Measurements from ENCODE around the gene PPIL3. TPM values are rescaled to one million over a fixed set of nuclear protein-coding genes. Genes with fewer than 3 reads are reported as not detected.

PPIL3 gene
- total and polyA plus RNA-seq, 2 experiments from 2014 or later: 42.9 to 54.0 TPM

- Histone ChIP-seq H2AFZ (no peak overlapping the region), H3K36me3 (ENCODE audit: insufficient read depth) (peaks cover 58% of the 10 kb centered on the region), H3K4me1 (ENCODE audit: insufficient read depth) (no peaks in the 10 kb centered on the region), H3K27ac (ENCODE audit: low read depth) (no peak overlapping the region), H3K4me2 (no peak overlapping the region), H3K9me2 (ENCODE audit: insufficient read depth) (no peaks in the 10 kb centered on the region), H4K20me1 (replicated peaks; ENCODE audit: insufficient read depth) (no peaks in the 10 kb centered on the region), H3F3A (replicated peaks; ENCODE audit: low read depth) (no peaks in the 10 kb centered on the region), H3K4me3 (no peak overlapping the region), H3K27me3 (ENCODE audit: insufficient read depth) (no peaks in the 10 kb centered on the region), H3K79me2 (replicated peaks; ENCODE audit: insufficient read depth) (no peaks in the 10 kb centered on the region)
- H3K27ac Mint-ChIP-seq: no peak overlapping the region
- H3K27me3 Mint-ChIP-seq (ENCODE audit: insufficient read depth, low read depth, poor library complexity): no peaks in the 10 kb centered on the region
- no peak overlapping the region for H3K4me3 Mint-ChIP-seq
- ATAC-seq (no peak), DNase-seq (ENCODE audit: low spot score) (no peak)
- TF ChIP-seq CREB1 (CRISPR knock-in tag; IDR thresholded peaks at IDR 0.05; ENCODE audit: low read depth): no peak
- TF ChIP-seq ZNF114 (CRISPR knock-in tag; IDR thresholded peaks at IDR 0.05): no peak
- TF ChIP-seq EZH2 (IDR thresholded peaks at IDR 0.05; ENCODE audit: low read depth, unreplicated experiment): no peak
- TF ChIP-seq ZNF331 (CRISPR knock-in tag; IDR thresholded peaks at IDR 0.05; ENCODE audit: low read depth): no peak
- TF ChIP-seq JUNB (IDR thresholded peaks at IDR 0.05; ENCODE audit: unreplicated experiment): no peak
- no peak for TF ChIP-seq ETS1 (IDR thresholded peaks at IDR 0.05)
- H3K4me1 Mint-ChIP-seq: no peaks in the 10 kb centered on the region
- no peaks in the 10 kb centered on the region for H3K9me3 Mint-ChIP-seq
- H3K36me3 Mint-ChIP-seq (ENCODE audit: low read depth): peaks cover 38% of the 10 kb centered on the region
Measured at GRCh38 chr2:200929334-200930249, 40.7 kb upstream of the PPIL3 start.

- Histone ChIP-seq H4K20me1 (replicated peaks; ENCODE audit: insufficient read depth) (no peaks in the 10 kb centered on the region), H3K27me3 (ENCODE audit: insufficient read depth) (no peaks in the 10 kb centered on the region), H3K36me3 (ENCODE audit: insufficient read depth) (peaks cover 71% of the 10 kb centered on the region), H3K79me2 (replicated peaks; ENCODE audit: insufficient read depth) (no peaks in the 10 kb centered on the region), H2AFZ (no peak overlapping the region), H3K4me2 (no peak overlapping the region), H3K27ac (ENCODE audit: low read depth) (no peak overlapping the region), H3K4me1 (ENCODE audit: insufficient read depth) (no peaks in the 10 kb centered on the region), H3K9me2 (ENCODE audit: insufficient read depth) (no peaks in the 10 kb centered on the region), H3K4me3 (no peak overlapping the region), H3F3A (replicated peaks; ENCODE audit: low read depth) (0 out of 2 replicates have a peak, but pooled peaks cover 3% of the 10 kb centered on the region)
- H3K27ac Mint-ChIP-seq: no peak overlapping the region
- DNase-seq (ENCODE audit: low spot score) (no peak), ATAC-seq (no peak)
- H3K27me3 Mint-ChIP-seq (ENCODE audit: insufficient read depth, low read depth, poor library complexity): no peaks in the 10 kb centered on the region
- H3K4me1 Mint-ChIP-seq: no peaks in the 10 kb centered on the region
- H3K9me3 Mint-ChIP-seq: no peaks in the 10 kb centered on the region
- peaks cover 59% of the 10 kb centered on the region for H3K36me3 Mint-ChIP-seq (ENCODE audit: low read depth)
- H3K4me3 Mint-ChIP-seq: no peak overlapping the region
- TF ChIP-seq CTCF (conservative IDR thresholded peaks at IDR 0.05; ENCODE audit: low read depth in 2 of 2): no peak
- no peak for TF ChIP-seq POLR2AphosphoS5 (IDR thresholded peaks at IDR 0.05; ENCODE audit: low read depth)
- no peak for TF ChIP-seq EZH2 (IDR thresholded peaks at IDR 0.05; ENCODE audit: low read depth, unreplicated experiment)
- no peak for TF ChIP-seq NANOG (IDR thresholded peaks at IDR 0.05; ENCODE audit: borderline replicate concordance)
- no peak for TF ChIP-seq ZNF331 (CRISPR knock-in tag; IDR thresholded peaks at IDR 0.05; ENCODE audit: low read depth)
- no peak for TF ChIP-seq STAT1 (IDR thresholded peaks at IDR 0.05; ENCODE audit: unreplicated experiment)
- TF ChIP-seq CREB1 (CRISPR knock-in tag; IDR thresholded peaks at IDR 0.05; ENCODE audit: low read depth): no peak
- TF ChIP-seq ETS1 (IDR thresholded peaks at IDR 0.05): no peak
- TF ChIP-seq ZNF114 (CRISPR knock-in tag; IDR thresholded peaks at IDR 0.05): no peak
- no peak for TF ChIP-seq JUNB (IDR thresholded peaks at IDR 0.05; ENCODE audit: unreplicated experiment)
Measured at GRCh38 chr2:200922439-200922838, 33.6 kb upstream of the PPIL3 start.
